HL-60 (cell line): Measurements from ENCODE around the gene IL10RA.
"Not testable (repeated sequence)": the region's sequence is repeated elsewhere in the genome, so short reads cannot be mapped to it uniquely, and the experiment has no call there.

Experiments used
- DNase-seq, 2 experiments: peaks; one replicate each; pipeline ENCODE4 v3.0.0-alpha.2; 2010 to 2020; ENCODE audit warnings: low read depth in 1 of 2, low spot score in 1 of 2
- H3K27ac ChIP-seq: fragments of 250-450 bp; sonication (Bioruptor Pico); replicated peaks from 2 replicates; pipeline ENCODE4 v1.5.1; 2020; ENCODE audit warnings: mild to moderate bottlenecking, moderate library complexity
- H3K27me3 ChIP-seq: fragments of 250-450 bp; sonication (Bioruptor Pico); 2 replicates; pipeline ENCODE4 v1.5.1; 2021; ENCODE audit warnings: mild to moderate bottlenecking, moderate library complexity; ENCODE audit not compliant: insufficient read depth, poor library complexity, severe bottlenecking
- H3K4me3 ChIP-seq: replicated peaks from 2 replicates; pipeline ENCODE4 v1.5.1; 2011; ENCODE audit warnings: mild to moderate bottlenecking, control low read depth, low read length; ENCODE audit not compliant: insufficient read depth
- GABPA ChIP-seq: IDR thresholded peaks from 2 replicates; pipeline ENCODE4 v1.6.1; 2012; ENCODE audit warnings: low read depth
- POLR2AphosphoS5 ChIP-seq: IDR thresholded peaks from 2 replicates; pipeline ENCODE4 v1.6.1; 2012; ENCODE audit warnings: low read depth
- REST ChIP-seq: IDR thresholded peaks from 2 replicates; pipeline ENCODE4 v1.6.1; 2012; ENCODE audit warnings: low read depth; ENCODE audit not compliant: insufficient replicate concordance
- SPI1 ChIP-seq: IDR thresholded peaks from 2 replicates; pipeline ENCODE4 v1.6.1; 2012; ENCODE audit warnings: low read depth, mild to moderate bottlenecking, borderline replicate concordance
- TF ChIP-seq, protein P1 (sequence below): IDR thresholded peaks from one replicate; pipeline ENCODE4 v1.5.1; 2011; ENCODE audit warnings: low read length, control low read depth, inconsistent platforms; ENCODE audit not compliant: insufficient read depth

IL10RA gene

GRCh38 chr11:117977029-117977428 is 9.2 kb upstream of the IL10RA start:
- TF ChIP-seq POLR2AphosphoS5: no peak
- TF ChIP-seq GABPA: no peak
- no peak for TF ChIP-seq SPI1
- TF ChIP-seq REST: no peak
- TF ChIP-seq, protein P1, sequence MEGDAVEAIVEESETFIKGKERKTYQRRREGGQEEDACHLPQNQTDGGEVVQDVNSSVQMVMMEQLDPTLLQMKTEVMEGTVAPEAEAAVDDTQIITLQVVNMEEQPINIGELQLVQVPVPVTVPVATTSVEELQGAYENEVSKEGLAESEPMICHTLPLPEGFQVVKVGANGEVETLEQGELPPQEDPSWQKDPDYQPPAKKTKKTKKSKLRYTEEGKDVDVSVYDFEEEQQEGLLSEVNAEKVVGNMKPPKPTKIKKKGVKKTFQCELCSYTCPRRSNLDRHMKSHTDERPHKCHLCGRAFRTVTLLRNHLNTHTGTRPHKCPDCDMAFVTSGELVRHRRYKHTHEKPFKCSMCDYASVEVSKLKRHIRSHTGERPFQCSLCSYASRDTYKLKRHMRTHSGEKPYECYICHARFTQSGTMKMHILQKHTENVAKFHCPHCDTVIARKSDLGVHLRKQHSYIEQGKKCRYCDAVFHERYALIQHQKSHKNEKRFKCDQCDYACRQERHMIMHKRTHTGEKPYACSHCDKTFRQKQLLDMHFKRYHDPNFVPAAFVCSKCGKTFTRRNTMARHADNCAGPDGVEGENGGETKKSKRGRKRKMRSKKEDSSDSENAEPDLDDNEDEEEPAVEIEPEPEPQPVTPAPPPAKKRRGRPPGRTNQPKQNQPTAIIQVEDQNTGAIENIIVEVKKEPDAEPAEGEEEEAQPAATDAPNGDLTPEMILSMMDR: no peak
- DNase-seq: no peak
- Histone ChIP-seq H3K27me3 (no peaks in the 10 kb centered on the region), H3K4me3 (no peak overlapping the region), H3K27ac (no peak overlapping the region; the same call in 1 of the 2 replicates)

- H3K27ac ChIP-seq, DNase-seq, H3K4me3 ChIP-seq, H3K27me3 ChIP-seq: not testable (repeated sequence)
These were observed 8.5 kb upstream of the IL10RA start for GRCh38 chr11:117977612-117978264.

- not testable (repeated sequence) for H3K4me3 ChIP-seq, H3K27me3 ChIP-seq, DNase-seq, H3K27ac ChIP-seq
These were observed 7.8 kb upstream of the IL10RA start for GRCh38 chr11:117978291-117978910.

DNA sequence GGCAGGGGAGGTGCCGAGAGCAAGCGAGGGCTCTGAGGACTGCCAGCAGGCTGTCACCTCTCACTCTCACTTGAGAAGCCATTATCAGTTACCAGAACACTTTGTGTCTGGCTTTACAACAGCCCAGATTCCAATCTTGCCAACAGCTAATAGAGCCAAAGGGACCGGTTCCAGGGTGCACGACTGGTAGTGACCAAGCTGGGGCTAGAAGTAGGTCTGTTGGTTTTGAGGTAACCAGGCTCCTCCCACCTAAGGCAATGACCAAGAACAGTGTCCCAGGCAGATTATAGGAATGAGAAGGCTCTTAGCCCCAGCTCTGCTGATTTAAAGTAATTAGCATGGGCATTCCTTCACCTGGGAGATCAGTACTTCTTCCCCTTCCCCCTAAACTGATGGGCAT is 7.2 kb upstream of the IL10RA start:
- no peaks in the 10 kb centered on the region for H3K27me3 ChIP-seq
- H3K27ac ChIP-seq: no peak overlapping the region
- H3K4me3 ChIP-seq: no peak overlapping the region
- DNase-seq: no peak
- TF ChIP-seq, protein P1: no peak
- no peak for TF ChIP-seq REST
- TF ChIP-seq SPI1: no peak
- no peak for TF ChIP-seq POLR2AphosphoS5
- TF ChIP-seq GABPA: no peak
